ENCODE data around the gene NT5C1A. TPM values are rescaled to one million over a fixed set of nuclear protein-coding genes. Genes with fewer than 3 reads are reported as not detected.

NT5C1A gene
- total RNA-seq, 1 donor from 2014 or later = 1.1 TPM

GRCh38 chr1:39639305-39640130, 32.4 kb downstream of the NT5C1A start, which contains the start of gene HEYL:
Gene HEYL (minus strand): TSS chr1:39639643. CDS start chr1:39639625, 18 bp downstream.
- intact Hi-C loops (cut with micrococcal nuclease) = loop anchor here (1.0 kb wide), 1 partner anchor 14 kb away; no protein-coding TSS in a partner anchor

GRCh38 chr1:39638965-39639304, 33.0 kb downstream of the NT5C1A start:
- intact Hi-C loops (cut with micrococcal nuclease) = loop anchor here (1.0 kb wide), 1 partner anchor 14 kb away; no protein-coding TSS in a partner anchor

- intact Hi-C loops (cut with micrococcal nuclease) = no loop called here
These were observed 34.5 kb downstream of the NT5C1A start for GRCh38 chr1:39637361-39637760.

DNA sequence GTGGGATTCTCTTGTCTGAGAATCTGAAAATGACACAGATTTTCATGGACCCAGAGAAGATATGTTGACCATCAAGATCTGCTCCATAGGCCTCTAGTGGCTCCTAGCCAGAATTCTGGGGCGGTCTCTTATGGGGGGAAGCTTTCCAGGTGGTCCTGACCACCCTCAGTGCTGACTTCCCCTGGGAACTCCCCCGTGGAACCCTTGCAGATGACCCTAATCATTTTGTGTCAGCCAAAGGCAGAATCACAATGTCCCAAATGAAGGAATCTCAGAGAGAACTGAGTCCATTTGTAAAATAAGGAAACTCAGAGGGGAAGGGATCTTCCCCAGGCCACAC, 36.1 kb downstream of the NT5C1A start:
- intact Hi-C loops (cut with micrococcal nuclease) = no loop called here

DNA sequence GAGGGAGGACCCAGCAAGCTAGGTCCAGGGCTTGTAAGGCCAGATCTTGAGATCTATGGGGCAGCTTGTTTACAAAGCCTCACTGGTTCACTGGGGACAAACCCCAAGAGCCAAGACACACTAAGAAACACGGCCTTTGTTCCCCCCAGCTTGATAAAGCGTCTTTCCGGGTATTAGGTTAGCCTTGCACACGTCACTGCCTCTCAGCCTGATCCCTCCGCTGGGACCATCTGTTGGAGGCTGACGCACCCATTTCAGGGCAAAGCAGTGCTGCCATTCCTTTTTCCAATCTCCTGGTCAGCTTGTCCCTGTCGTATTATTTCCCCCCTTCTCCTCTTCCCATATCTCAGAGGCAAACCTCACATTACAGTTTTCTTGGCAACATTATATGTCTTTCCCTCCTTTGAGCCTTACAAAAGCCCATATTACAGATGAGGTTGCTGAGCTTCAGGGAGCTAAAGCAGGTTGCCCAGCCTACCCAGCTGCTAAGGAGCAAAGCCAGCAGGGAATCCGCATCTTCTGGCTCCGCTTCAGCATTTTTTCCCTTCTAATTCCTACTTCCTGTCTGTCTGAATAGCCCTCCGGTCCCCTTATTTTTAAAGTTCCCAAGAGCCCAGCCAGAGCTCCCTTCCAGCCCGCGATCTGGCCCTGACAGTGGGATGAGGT, 36.6 kb downstream of the NT5C1A start:
- intact Hi-C loops (cut with micrococcal nuclease) = no loop called here

GRCh38 chr1:39633422-39633821, 38.5 kb downstream of the NT5C1A start:
- intact Hi-C loops (cut with micrococcal nuclease) = no loop called here

GRCh38 chr1:39632682-39633417, 39.1 kb downstream of the NT5C1A start:
- intact Hi-C loops (cut with micrococcal nuclease) = no loop called here

GRCh38 chr1:39632323-39632681, 39.6 kb downstream of the NT5C1A start:
- intact Hi-C loops (cut with micrococcal nuclease) = no loop called here

GRCh38 chr1:39631361-39632322, 40.3 kb downstream of the NT5C1A start:
- intact Hi-C loops (cut with micrococcal nuclease) = no loop called here

DNA sequence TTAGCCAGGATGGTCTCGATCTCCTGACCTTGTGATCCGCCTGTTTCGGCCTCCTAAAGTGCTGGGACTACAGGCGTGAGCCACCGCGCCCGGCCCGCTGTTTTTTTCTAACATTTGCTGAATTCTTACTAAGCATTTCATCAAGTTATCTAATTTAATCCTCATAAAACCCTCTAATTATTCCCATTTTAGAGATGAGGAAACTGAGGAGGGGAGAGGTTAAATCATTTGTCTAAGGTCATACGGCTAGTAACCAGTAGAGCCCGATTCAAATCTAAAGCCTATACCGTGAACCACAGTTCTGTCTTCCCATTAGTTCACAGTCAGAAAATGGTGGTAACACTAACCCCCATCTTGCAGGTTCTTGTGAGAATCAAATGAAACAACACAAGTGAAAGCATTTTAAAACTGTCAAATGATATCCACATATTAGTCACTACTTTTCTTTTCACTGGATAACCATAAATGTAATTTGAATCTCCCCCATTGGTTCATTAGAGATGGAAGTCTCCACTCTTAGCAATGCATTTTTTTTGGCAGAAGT, 43.0 kb downstream of the NT5C1A start:
- intact Hi-C loops (cut with micrococcal nuclease) = no loop called here

GRCh38 chr1:39626646-39627045, 45.3 kb downstream of the NT5C1A start:
- intact Hi-C loops (cut with micrococcal nuclease) = no loop called here

DNA sequence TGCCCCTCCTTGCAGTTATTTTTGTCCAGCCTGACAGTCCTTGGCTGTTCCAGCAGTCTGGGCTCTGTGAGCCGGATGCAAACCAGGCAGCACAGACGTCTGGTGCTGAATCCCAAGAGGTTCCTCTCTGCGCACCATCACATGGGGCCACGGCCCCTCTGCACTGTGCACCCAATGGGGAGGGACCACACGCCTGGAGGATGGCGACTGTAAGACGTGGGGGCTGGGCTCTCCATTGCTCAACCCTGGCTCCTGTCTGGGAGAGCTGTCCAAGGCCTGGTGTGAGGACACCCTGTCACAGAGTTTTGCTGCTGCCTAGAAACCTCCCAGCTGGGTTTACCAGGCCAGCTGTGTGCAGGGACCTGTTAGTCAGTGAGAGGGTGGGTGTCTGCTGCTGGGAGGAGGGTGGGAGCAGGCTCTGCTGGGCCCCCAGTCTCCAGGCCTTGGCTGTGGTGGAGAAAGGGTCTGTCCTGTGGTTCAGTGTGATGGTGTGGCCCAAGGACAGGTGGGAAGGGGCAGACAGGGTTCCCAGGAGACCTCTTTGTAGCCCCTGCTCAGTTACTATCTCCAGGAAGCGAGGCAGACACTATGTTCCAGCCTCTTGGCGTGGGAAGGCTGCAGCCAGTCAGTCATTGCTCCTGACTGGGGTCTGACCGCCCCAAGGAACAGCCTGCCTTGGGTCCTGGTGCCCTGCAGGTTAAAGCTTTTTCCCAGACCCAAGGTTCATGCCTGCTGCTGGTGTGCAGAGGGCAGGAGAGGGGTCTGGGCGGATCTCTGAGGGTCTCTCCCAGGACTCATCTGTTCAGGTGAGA, 46.2 kb downstream of the NT5C1A start:
- intact Hi-C loops (cut with micrococcal nuclease) = no loop called here

- intact Hi-C loops (cut with micrococcal nuclease) = no loop called here
These were observed 46.9 kb downstream of the NT5C1A start for GRCh38 chr1:39625009-39625408.

- intact Hi-C loops (cut with micrococcal nuclease) = no loop called here
These were observed 48.9 kb downstream of the NT5C1A start for GRCh38 chr1:39623053-39623452.

GRCh38 chr1:39622427-39622826, 49.5 kb downstream of the NT5C1A start:
- intact Hi-C loops (cut with micrococcal nuclease) = no loop called here

DNA sequence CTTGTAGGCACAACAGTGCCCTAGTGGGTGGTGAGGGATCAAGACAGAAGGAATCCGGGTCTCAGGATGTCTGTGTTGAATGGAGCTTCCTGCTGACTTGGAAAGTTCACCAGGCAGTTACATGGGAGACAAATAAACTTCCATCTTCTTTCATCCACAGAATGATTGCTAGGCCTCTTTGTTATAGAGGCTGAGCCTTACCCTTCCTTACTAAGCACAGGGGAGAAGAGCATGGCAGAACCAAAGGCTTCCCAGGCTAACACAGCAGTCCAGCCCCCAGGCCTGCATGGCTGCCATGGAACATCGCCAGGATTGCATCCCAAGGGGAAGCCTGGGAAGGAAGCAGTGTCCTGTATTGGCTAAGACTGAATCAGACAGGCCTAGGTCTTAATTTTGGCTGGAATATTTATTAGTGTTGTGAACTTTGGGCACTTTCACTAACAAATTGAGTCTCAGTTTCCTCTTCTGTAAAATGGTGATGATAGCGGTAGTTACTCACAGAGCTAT, 51.2 kb downstream of the NT5C1A start:
- intact Hi-C loops (cut with micrococcal nuclease) = no loop called here

DNA sequence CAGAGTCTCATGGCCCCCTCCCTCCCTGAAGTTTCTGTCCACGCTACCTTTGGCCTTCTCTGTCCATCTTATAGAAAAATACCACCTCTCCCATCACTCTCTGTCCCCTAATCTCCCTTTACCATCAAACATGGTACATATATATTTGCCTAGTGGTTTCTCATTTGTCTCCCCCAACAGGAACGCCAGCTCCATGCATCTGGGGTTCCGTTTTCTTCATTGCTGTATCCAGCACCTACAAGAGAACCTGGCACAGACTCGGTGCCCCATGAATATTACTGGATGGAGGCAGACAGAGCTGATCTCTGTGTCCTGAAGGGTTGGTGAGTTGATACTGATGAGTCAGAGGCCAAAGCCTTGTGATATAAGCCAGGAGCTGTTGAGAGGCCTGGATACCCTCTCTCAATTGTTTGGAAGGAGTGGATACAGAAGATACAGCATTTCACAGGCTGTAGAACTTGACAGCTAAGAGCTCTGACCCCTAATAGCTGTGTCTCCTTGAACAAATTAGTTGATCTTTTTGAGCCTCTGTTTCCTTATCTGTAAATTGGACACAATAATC, 54.3 kb downstream of the NT5C1A start:
- intact Hi-C loops (cut with micrococcal nuclease) = no loop called here

DNA sequence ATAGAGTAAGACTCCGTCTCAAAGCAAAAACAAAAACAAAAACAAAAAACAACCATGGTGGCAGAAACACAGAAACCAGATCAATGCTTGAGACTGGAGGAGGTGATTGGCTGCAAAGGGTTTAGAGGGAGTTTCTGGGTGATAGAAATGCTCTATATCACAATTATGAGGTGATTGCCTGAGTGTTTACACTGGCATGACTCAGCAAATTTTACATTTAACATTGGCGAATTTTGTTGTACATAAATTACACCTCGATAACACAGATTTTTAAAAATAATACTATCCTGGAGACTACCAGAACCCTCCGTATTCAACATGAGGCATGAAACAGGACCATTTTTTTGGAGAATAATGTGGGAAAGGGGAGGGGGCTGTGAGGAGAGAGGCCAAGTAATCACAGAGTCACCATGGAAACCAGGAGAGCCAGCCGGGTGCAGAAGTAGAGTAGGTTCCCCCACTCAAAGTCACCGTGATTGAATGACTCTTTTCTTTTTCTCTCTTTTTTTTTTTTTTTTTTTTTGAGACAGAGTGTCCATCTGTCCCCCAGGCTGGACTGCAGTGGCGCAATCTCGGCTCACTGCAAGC, 56.7 kb downstream of the NT5C1A start:
- intact Hi-C loops (cut with micrococcal nuclease) = no loop called here

GRCh38 chr1:39614488-39614887, 57.4 kb downstream of the NT5C1A start:
- intact Hi-C loops (cut with micrococcal nuclease) = no loop called here

Measured in T-helper 1 cell treated with Interleukin-12 subunit alpha and Interleukin-12 subunit beta and Interleukin-4 antibody, amounts not matched to agents 30 ng/mL and 1 ng/mL, for 36 hours (primary cell).